ENCODE measurements around the gene LSP1. TPM values are rescaled to one million over a fixed set of nuclear protein-coding genes. Genes with fewer than 3 reads are reported as not detected.
A peak's percentile ranks its signal among the peaks of the same experiment; 100 is the strongest.

The LSP1 gene
- total RNA-seq, 2 donors from 2014 or later = 328 to 423 TPM

DNA sequence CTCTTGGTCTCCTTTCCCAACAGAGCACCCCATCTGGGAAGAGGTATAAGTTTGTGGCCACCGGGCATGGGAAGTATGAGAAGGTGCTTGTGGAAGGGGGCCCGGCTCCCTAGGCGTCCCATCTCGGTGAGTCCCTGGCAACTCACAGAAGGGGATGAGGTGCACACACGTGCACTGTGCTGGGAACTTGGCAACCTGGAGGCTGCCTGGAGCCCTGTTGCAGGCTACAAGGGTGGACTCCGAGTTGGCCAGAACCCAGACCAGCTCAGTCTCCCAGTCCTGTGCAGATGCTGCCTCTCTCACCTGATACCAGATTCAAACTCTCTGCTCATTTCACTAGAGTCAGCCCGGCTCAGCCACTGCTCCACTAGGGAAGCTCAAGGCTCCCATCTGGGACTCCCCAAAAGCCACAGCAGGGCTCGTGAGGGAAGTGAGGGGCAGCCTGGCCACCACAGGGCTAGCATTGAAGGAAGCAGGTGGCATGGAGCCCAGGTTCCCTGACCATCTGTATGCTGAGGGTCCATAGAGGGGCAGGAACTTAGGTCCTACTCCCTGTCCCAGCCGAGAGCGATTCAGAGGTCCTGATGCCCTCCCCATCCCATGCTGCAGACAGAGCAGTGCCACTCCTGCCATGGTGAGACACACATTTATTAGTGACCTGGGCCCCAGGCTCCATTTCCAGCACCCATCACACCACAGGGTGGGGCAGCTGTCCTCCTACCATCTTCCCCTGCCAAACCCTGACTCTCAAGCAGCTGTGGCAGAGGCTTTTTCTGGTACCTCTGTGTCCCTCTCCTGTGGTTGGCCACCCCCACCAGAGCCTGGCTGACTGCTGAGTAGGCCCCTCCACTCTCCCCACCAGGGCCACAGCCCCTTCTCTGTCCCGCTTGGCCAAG, 34.8 kb downstream of the LSP1 start:
- Mint-ChIP-seq H3K27ac (peak overlapping the region; percentile 83), H3K4me1 (peaks cover 11% of the 10 kb centered on the region), H3K36me3 (ENCODE audit: low read depth) (peaks cover 14% of the 10 kb centered on the region), H3K27me3 (no peaks in the 10 kb centered on the region), H3K9me3 (no peaks in the 10 kb centered on the region), H3K4me3 (peak overlapping the region; percentile 74)
- no peak for ATAC-seq (replicated peaks)

GRCh38 chr11:1888347-1888753, 35.5 kb downstream of the LSP1 start:
- Mint-ChIP-seq H3K4me3 (peak overlapping the region; percentile 74), H3K27me3 (no peaks in the 10 kb centered on the region), H3K27ac (peak overlapping the region; percentile 83), H3K9me3 (no peaks in the 10 kb centered on the region), H3K4me1 (peaks cover 15% of the 10 kb centered on the region), H3K36me3 (ENCODE audit: low read depth) (peaks cover 17% of the 10 kb centered on the region)
- no peak for ATAC-seq (replicated peaks)

- H3K27ac Mint-ChIP-seq = peak overlapping the region; percentile 83
- no peaks in the 10 kb centered on the region for H3K9me3 Mint-ChIP-seq
- H3K27me3 Mint-ChIP-seq = no peaks in the 10 kb centered on the region
- peak; percentile 9 for ATAC-seq (replicated peaks)
- H3K4me1 Mint-ChIP-seq = peaks cover 20% of the 10 kb centered on the region
- H3K4me3 Mint-ChIP-seq = peak overlapping the region; percentile 74
- H3K36me3 Mint-ChIP-seq (ENCODE audit: low read depth) = peaks cover 21% of the 10 kb centered on the region
These were observed 35.9 kb downstream of the LSP1 start for GRCh38 chr11:1888811-1889210.

DNA sequence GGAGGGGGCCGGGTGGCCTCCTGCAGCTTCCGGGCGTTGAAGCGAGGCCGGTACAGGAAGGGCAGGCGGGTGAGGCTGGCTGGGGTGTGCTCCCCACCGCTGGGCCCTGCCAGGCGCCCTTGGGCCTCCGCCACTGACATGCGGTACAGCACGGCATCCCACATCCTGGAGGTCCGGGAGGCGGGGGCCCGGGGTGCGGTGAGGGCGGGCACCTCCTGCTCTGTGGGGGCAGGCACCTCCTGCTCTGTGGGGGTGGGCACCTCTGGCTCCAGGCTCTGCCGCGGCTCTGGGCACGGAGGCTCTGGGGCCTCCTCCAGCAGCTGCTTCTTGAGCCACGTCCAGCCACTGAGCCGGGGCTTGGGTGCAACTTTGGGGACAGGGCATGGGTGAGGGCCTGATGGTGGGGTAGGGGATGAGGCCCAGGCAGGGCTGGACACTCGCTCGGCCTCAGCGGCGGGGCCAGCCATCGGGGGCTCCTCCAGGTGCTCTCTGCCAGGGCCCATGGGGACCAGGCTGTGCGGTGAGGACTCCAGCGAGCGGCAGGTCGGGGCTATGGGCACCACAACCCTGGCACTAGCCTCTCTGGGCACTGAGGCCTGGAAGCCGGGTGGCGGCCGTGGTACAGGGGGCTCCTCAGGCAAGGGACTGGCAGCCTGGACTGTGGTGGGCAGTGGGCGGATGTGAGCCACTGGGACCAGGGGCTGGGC, 36.5 kb downstream of the LSP1 start:
- Mint-ChIP-seq H3K4me1 (peaks cover 21% of the 10 kb centered on the region), H3K36me3 (ENCODE audit: low read depth) (peaks cover 22% of the 10 kb centered on the region), H3K4me3 (peak overlapping the region; percentile 74), H3K9me3 (no peaks in the 10 kb centered on the region), H3K27me3 (no peaks in the 10 kb centered on the region), H3K27ac (peak overlapping the region; percentile 83)
- ATAC-seq (replicated peaks) = peak; percentile 74

GRCh38 chr11:1889941-1890855, 37.3 kb downstream of the LSP1 start:
- H3K27me3 Mint-ChIP-seq = no peaks in the 10 kb centered on the region
- peaks cover 22% of the 10 kb centered on the region for H3K36me3 Mint-ChIP-seq (ENCODE audit: low read depth)
- peak; percentile 2 for ATAC-seq (replicated peaks)
- H3K4me1 Mint-ChIP-seq = peaks cover 21% of the 10 kb centered on the region
- H3K27ac Mint-ChIP-seq = peak overlapping the region; percentile 26
- no peaks in the 10 kb centered on the region for H3K9me3 Mint-ChIP-seq
- H3K4me3 Mint-ChIP-seq = peak overlapping the region; percentile 74

DNA sequence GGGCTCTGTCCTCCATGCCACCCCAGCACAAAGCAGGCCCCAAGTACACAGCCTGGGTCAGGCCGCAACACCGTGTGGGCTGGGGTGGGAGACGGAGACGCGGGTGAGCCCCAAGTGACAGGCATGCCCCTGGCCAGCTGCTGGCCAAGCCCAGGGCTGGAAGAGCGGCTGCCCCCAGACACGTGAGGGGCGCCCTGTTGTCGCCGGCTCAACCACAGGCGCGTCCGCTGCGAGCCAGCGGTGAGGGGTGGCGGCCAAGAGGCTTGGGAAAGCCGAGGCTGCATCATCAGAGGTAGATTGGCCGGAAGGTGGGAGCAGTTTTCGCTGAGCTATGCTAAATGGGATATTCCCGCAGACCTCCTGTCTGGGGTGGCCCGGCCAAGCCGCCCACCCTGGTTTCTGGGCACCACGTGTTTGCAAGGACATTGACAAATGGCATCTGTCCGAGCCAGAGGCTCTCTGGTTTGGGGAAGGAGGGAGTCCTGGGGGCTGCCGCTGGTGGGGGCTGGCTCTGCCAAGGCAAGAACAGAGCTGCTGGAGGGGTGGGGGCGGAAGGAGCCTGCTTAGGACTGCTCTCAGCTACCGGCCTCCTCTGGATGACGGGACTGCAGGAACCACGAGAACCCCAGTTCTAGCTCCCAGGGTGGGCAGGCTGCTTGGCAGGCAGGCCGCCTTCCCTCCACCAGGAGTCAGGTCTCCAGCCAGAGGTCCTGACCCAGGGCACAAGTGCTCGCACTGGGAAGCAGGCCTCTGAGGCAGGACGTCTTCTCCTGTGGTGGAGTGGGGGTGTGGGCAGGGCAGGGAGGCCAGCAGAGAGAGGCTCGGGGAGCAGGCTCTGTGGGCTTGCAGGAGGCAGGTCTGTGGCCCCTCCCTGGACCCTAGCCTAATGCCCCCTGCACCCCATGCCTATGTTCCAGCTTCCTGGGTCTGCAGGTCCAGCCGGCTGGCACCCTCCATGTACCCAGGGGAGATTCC, 38.3 kb downstream of the LSP1 start:
- H3K36me3 Mint-ChIP-seq (ENCODE audit: low read depth) = peaks cover 22% of the 10 kb centered on the region
- H3K4me3 Mint-ChIP-seq = peak overlapping the region; percentile 74
- H3K4me1 Mint-ChIP-seq = peaks cover 21% of the 10 kb centered on the region
- no peaks in the 10 kb centered on the region for H3K27me3 Mint-ChIP-seq
- H3K27ac Mint-ChIP-seq = no peak overlapping the region
- H3K9me3 Mint-ChIP-seq = no peaks in the 10 kb centered on the region
- no peak for ATAC-seq (replicated peaks)

GRCh38 chr11:1891831-1892115, 38.9 kb downstream of the LSP1 start, which contains the start of gene PRR33:
Gene PRR33 (minus strand): TSS chr11:1891895. CDS start chr11:1890584, 1,311 bp downstream.
- no peaks in the 10 kb centered on the region for H3K9me3 Mint-ChIP-seq
- ATAC-seq (replicated peaks) = no peak
- no peaks in the 10 kb centered on the region for H3K27me3 Mint-ChIP-seq
- H3K27ac Mint-ChIP-seq = peak within 1 kb of the TSS; percentile 43
- H3K4me1 Mint-ChIP-seq = peaks cover 21% of the 10 kb centered on the region
- H3K36me3 Mint-ChIP-seq (ENCODE audit: low read depth) = peaks cover 22% of the 10 kb centered on the region
- H3K4me3 Mint-ChIP-seq = peak within 1 kb of the TSS; percentile 74

GRCh38 chr11:1892116-1892515, 39.2 kb downstream of the LSP1 start:
- Mint-ChIP-seq H3K27ac (peak overlapping the region; percentile 43), H3K4me1 (peaks cover 21% of the 10 kb centered on the region), H3K4me3 (no peak overlapping the region), H3K27me3 (no peaks in the 10 kb centered on the region), H3K36me3 (ENCODE audit: low read depth) (peaks cover 22% of the 10 kb centered on the region), H3K9me3 (no peaks in the 10 kb centered on the region)
- no peak for ATAC-seq (replicated peaks)

- H3K4me1 Mint-ChIP-seq = peaks cover 21% of the 10 kb centered on the region
- H3K4me3 Mint-ChIP-seq = no peak overlapping the region
- peaks cover 1% of the 10 kb centered on the region for H3K27me3 Mint-ChIP-seq
- ATAC-seq (replicated peaks) = no peak
- H3K27ac Mint-ChIP-seq = peak overlapping the region; percentile 43
- peaks cover 22% of the 10 kb centered on the region for H3K36me3 Mint-ChIP-seq (ENCODE audit: low read depth)
- no peaks in the 10 kb centered on the region for H3K9me3 Mint-ChIP-seq
These were observed 39.7 kb downstream of the LSP1 start for GRCh38 chr11:1892558-1892957.

DNA sequence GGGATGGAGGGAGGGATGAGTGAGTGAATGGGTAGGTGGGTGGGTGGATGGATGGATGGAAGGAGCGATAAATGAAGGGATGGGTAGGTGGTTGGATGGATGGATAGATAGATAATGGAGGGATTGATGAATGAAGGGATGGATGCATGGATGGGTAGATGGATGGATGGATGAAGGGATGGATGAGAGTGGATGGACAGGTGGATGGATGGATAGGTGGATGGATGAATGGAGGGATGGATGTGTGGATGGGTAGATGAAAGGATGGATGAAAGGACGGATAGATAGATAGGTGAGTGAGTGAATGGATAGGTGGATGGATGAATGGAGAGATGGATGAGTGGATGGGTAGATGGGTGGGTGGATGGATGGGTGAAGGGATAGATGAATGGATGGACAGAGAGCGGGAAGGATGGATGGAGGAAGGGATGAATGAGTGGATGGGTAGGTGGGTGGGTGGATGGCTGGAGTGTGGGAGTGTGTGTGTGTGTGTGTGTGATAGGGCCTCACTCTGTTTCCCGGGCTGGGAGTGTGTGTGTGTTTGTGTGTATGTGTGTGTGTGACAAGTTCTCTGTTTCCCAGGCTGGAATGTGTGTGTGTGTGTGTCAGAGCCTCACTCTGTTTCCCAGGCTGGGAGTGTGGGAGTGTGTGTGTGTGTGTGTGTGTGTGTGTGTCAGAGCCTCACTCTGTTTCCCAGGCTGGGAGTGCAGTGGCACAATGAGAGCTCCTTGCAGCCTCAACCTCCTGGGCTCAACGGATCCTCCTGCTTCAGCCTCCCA, 40.9 kb downstream of the LSP1 start:
- H3K4me3 Mint-ChIP-seq = no peak overlapping the region
- peak overlapping the region; percentile 43 for H3K27ac Mint-ChIP-seq
- H3K36me3 Mint-ChIP-seq (ENCODE audit: low read depth) = peaks cover 22% of the 10 kb centered on the region
- H3K4me1 Mint-ChIP-seq = peaks cover 16% of the 10 kb centered on the region
- no peak for ATAC-seq (replicated peaks)
- peaks cover 6% of the 10 kb centered on the region for H3K27me3 Mint-ChIP-seq
- no peaks in the 10 kb centered on the region for H3K9me3 Mint-ChIP-seq

- no peak overlapping the region for H3K4me3 Mint-ChIP-seq
- peaks cover 22% of the 10 kb centered on the region for H3K36me3 Mint-ChIP-seq (ENCODE audit: low read depth)
- no peak for ATAC-seq (replicated peaks)
- H3K27ac Mint-ChIP-seq = no peak overlapping the region
- peaks cover 13% of the 10 kb centered on the region for H3K4me1 Mint-ChIP-seq
- H3K27me3 Mint-ChIP-seq = peaks cover 6% of the 10 kb centered on the region
- no peaks in the 10 kb centered on the region for H3K9me3 Mint-ChIP-seq
These were observed 41.9 kb downstream of the LSP1 start for GRCh38 chr11:1894759-1895158.

DNA sequence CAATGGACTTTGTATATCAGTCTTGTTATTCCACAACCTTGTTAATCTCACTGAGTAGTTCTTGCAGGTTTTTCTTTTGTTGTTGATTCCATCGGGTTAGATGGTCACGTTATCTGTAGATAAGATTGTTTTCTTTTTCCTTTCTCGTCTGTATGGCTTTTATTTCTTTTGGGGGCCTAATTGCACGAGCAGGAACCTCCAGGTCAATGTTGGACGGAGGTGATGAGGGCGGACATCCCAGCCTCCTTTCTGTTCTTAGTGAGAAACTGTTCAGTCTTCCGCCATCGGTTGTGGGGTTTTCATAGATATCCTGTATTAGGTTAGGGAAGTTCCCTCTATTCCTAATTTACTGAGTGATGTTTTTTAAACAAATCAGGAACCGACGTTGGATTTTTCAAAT, 43.6 kb downstream of the LSP1 start:
- Mint-ChIP-seq H3K27ac (no peak overlapping the region), H3K4me1 (peaks cover 13% of the 10 kb centered on the region), H3K9me3 (no peaks in the 10 kb centered on the region), H3K4me3 (no peak overlapping the region), H3K27me3 (peaks cover 6% of the 10 kb centered on the region), H3K36me3 (ENCODE audit: low read depth) (peaks cover 13% of the 10 kb centered on the region)
- ATAC-seq (replicated peaks) = no peak

GRCh38 chr11:1896923-1897322, 44.0 kb downstream of the LSP1 start:
- no peak overlapping the region for H3K4me3 Mint-ChIP-seq
- H3K9me3 Mint-ChIP-seq = no peaks in the 10 kb centered on the region
- no peak for ATAC-seq (replicated peaks)

More at GRCh38 chr11:1896923-1897322, 44.0 kb downstream of the LSP1 start:
- H3K4me1 Mint-ChIP-seq = peaks cover 13% of the 10 kb centered on the region
- H3K36me3 Mint-ChIP-seq (ENCODE audit: low read depth) = peaks cover 12% of the 10 kb centered on the region
- peaks cover 6% of the 10 kb centered on the region for H3K27me3 Mint-ChIP-seq
- no peak overlapping the region for H3K27ac Mint-ChIP-seq

Measured in activated T-helper 17 cell treated with anti-CD3 and anti-CD28 coated beads, Interleukin-2, amount 50 U/mL, for 72 hours (primary cell).